CD4-positive, alpha-beta T cell treated with Interleukin-21 for 1 hour (primary cell): Measurements from ENCODE around the gene KCNIP1.

ENCODE experiments used
- DNase-seq: peaks from one replicate; pipeline ENCODE4 v3.0.0-alpha.2; 2020

Gene KCNIP1

GRCh38 chr5:170603578-170604565, 100.1 kb downstream of the KCNIP1 start:
- no peak for DNase-seq

- no peak for DNase-seq
Measured at GRCh38 chr5:170606941-170607340, 103.1 kb downstream of the KCNIP1 start.

- DNase-seq, result no peak
Measured at GRCh38 chr5:170611449-170612090, 107.8 kb downstream of the KCNIP1 start.

DNA sequence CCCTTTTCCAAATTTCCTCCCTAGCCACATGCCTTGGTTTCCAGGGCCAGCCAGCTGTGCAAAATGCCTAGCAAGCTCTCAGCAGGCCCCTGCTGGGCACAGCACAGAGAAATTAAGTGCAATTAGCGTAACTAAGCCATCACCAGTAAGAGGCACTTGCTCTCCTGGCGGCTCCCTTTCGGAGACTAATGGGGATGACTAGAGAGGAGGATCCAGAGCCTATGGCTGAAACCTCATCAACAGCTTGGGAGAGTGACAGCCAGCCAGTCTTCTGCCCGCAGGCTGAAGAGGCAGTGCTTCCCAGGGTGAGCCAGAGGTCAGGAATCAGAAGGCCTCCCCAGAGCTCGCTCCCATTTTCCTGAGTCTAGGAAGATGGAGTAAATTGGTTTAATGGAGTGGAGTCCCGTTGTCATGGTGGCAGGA, 108.4 kb downstream of the KCNIP1 start:
- DNase-seq, result no peak

DNA sequence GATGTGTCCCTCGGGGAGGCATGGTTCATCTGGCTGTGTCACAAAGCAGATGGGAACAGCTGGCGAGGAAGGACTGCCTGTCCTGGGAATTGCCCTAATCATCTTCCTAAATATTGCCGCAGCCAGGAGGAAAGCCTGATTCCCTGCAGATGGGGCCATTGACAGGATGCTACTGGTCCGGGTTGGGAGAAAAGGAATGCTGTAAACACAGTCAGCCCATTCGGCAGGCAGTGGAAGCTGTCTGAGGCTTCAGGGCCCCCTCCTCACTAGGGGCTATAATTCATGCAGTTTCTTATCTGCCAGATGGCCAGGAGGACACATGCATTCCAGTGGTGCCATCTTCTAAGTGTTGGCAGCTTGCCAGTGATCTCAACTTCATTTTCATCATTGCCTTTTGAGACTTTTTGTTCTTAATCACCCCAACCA, 110.3 kb downstream of the KCNIP1 start:
- no peak for DNase-seq

DNA sequence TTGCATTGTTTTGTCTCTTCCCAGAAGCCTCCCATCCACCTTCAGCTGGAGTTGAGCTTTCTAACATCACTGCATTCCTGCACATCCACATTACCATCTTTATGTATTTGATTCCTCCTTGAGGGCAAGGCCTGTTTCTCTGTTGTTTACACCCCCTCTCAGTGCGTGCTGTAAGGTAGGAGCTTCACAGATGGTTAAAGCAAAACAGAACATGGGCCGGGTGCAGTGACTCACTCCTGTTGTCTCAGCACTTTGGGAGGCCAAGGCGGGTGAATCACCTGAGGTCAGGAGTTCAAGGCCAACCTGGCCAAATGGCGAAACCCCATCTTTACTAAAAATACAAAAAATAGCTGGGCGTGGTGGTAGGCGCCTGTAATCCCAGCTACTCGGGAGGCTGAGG, 110.9 kb downstream of the KCNIP1 start:
- DNase-seq, result no peak

GRCh38 chr5:170617533-170618490, 114.0 kb downstream of the KCNIP1 start:
- no peak for DNase-seq

DNA sequence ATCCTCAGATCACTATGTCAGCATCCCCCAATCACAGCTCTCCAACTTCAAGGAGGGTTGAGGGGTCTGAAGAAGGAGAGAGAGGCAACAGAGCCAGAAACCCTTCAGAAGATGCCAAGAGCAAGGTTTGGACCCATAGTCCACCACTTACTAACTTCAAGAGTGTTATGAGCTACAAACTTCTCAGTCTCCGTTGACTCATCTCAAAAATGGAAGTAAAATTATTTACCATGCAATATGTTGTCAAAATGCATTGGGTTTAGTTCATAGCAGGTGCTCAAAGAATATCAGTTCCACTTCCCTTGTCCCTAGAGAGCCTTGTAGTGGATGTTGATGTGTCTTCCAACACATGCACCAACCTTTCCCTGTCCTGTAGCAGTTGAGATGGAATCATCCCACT, 116.0 kb downstream of the KCNIP1 start:
- DNase-seq, result no peak

DNA sequence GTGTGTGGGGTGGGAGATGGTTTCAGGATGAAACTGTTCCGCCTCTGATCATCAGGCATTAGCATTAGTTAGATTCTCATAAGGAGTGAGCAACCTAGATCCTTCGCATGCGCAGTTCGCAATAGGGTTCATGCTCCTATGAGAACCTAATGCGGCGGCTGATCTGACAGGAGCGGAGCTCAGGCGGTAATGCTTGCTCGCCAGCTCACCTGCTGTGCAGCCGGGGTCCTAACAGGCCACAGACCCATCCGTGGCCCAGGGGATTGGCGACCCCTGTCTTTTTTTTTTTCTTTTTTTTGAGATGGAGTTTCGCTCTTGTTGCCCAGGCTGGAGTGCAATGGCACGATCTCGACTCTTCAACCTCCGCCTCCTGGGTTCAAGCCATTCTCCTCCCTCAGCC, 119.1 kb downstream of the KCNIP1 start:
- no peak for DNase-seq

DNA sequence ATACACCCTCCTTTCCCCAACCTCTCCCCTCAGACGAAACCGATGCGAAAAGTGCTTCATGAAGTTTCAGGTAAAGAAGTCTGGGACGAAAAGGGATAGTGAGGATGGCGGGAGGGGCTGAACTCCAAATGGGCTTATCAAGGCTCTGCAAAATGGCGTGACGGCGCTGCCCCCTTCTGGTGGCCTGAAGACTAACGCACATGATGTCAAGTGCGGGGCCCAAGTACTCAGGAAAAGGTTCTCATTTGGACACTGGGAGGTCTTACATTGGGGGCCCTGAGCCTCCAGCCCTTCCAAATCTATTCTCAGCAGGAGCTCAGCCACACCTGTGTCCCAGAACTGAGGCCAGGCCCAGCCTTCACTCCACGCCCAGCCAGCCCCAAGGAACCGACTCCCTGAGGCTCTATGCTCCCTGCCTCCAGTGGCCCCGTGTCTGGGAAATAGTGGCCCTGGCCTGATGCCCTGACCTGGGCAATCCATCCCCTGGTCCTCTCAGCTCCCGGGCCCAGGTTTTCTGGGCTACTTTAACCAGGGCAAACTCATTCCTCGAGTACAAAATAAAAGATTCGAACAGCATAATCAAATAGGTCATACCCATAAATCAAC, 119.9 kb downstream of the KCNIP1 start:
- DNase-seq, result no peak

- DNase-seq, result no peak
Measured at GRCh38 chr5:170625221-170626165, 121.7 kb downstream of the KCNIP1 start.

- no peak for DNase-seq
Measured at GRCh38 chr5:170626507-170627150, 122.8 kb downstream of the KCNIP1 start.

DNA sequence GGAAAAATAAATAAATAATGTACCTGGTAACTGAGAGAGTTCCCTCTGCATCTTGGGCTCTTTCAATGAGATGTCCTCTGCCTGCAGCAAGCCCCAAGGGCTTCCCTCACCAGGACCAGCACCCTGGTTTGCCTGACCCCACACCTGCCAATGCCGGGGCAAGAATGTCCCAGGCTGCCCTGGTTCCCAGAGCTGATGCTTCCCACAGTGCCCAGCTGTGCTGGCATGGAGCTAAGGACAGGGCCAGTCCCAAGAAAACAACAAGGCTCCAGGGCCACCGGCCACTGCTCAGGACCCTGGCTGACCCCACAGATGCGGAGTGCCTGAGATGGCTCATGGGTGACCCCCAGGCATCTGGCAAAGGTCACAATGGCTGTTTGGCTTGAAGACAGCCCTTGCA, 123.5 kb downstream of the KCNIP1 start:
- DNase-seq, result no peak

DNA sequence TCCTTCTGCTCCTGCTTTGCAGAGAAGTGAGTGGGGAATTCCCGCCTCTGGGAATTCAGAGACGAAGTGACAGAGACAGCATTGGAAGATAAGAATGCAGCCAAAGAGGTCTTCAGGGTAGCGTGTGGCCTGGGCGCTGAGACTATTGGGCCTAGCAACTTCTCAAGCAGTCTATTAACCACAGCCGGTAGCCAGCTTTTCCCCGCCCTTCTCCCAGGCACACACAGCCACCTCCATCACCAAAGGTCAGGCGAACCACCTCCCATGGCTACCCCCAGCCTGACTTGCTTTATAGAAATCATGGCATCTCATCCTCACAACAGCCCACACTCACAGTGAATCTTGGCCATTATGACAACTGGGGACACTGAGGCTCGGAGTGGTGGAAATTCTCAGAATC, 124.2 kb downstream of the KCNIP1 start:
- no peak for DNase-seq

- no peak for DNase-seq
Measured at GRCh38 chr5:170628691-170629565, 125.1 kb downstream of the KCNIP1 start.

GRCh38 chr5:170629566-170630175, 125.9 kb downstream of the KCNIP1 start:
- DNase-seq, result no peak

DNA sequence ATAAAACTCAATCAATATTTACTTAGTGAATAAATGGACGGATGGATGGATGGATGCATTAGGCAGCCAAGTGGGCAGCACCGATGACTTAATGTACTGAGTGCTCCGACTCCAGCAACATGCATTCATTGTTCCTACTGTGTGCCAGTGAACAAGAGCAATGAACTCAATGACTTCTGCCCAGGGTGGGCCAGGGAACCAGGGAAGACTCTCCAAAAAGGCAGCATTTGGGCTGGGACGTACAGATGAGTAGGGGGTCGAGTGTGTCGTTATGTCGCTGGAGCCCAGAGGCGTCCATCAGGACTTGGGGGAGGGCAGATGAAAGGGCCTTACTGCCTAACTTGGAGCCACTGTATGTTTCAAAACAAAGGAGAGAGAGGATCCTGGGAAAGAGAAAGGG, 126.4 kb downstream of the KCNIP1 start:
- DNase-seq, result no peak

- DNase-seq, result no peak
Measured at GRCh38 chr5:170630711-170631141, 126.9 kb downstream of the KCNIP1 start.
